Measurements from ENCODE around the gene CCDC157.

DNA sequence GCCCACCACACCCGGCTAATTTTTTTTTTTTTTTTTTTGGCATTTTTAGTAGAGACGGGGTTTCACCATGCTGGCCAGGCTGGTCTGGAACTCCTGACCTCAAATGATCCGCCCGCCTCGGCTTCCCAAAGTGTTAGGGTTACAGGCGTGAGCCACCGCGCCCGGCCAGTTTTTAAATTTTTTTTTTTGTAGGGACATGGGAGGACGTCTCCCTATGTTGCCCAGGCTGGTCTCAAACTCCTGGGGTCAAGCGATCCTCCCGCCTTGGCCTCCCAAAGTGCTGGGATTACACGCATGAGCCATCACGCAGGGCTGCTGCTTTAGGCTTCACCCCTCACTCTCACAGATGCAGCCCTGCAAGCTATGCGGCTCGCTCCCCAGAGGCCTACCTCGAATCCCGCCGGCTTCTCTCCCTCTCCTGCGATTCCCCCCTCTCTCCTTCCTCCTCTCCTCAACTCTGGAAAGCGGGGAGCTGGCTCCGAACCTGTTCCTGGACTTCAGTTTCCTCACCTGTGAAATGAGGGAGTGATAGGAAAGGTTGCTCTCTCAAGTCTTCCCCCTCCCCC lies 926 bp downstream of the CCDC157 start:
- TF ChIP-seq ZNF146 (tag by site-specific recombination; IDR thresholded peaks at IDR 0.05) (no peak), ZNF274 (IDR thresholded peaks at IDR 0.05; ENCODE audit: low read length) (no peak), ZNF274 (tag by site-specific recombination; IDR thresholded peaks at IDR 0.05; ENCODE audit: borderline replicate concordance) (no peak), ZNF416 (tag by site-specific recombination; IDR thresholded peaks at IDR 0.05) (no peak)
- TF ChIP-seq, protein P1, sequence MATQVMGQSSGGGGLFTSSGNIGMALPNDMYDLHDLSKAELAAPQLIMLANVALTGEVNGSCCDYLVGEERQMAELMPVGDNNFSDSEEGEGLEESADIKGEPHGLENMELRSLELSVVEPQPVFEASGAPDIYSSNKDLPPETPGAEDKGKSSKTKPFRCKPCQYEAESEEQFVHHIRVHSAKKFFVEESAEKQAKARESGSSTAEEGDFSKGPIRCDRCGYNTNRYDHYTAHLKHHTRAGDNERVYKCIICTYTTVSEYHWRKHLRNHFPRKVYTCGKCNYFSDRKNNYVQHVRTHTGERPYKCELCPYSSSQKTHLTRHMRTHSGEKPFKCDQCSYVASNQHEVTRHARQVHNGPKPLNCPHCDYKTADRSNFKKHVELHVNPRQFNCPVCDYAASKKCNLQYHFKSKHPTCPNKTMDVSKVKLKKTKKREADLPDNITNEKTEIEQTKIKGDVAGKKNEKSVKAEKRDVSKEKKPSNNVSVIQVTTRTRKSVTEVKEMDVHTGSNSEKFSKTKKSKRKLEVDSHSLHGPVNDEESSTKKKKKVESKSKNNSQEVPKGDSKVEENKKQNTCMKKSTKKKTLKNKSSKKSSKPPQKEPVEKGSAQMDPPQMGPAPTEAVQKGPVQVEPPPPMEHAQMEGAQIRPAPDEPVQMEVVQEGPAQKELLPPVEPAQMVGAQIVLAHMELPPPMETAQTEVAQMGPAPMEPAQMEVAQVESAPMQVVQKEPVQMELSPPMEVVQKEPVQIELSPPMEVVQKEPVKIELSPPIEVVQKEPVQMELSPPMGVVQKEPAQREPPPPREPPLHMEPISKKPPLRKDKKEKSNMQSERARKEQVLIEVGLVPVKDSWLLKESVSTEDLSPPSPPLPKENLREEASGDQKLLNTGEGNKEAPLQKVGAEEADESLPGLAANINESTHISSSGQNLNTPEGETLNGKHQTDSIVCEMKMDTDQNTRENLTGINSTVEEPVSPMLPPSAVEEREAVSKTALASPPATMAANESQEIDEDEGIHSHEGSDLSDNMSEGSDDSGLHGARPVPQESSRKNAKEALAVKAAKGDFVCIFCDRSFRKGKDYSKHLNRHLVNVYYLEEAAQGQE (tag by site-specific recombination; IDR thresholded peaks at IDR 0.05): no peak
- TF ChIP-seq, protein P2, sequence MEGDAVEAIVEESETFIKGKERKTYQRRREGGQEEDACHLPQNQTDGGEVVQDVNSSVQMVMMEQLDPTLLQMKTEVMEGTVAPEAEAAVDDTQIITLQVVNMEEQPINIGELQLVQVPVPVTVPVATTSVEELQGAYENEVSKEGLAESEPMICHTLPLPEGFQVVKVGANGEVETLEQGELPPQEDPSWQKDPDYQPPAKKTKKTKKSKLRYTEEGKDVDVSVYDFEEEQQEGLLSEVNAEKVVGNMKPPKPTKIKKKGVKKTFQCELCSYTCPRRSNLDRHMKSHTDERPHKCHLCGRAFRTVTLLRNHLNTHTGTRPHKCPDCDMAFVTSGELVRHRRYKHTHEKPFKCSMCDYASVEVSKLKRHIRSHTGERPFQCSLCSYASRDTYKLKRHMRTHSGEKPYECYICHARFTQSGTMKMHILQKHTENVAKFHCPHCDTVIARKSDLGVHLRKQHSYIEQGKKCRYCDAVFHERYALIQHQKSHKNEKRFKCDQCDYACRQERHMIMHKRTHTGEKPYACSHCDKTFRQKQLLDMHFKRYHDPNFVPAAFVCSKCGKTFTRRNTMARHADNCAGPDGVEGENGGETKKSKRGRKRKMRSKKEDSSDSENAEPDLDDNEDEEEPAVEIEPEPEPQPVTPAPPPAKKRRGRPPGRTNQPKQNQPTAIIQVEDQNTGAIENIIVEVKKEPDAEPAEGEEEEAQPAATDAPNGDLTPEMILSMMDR (tag by site-specific recombination; IDR thresholded peaks at IDR 0.05): no peak
- TF ChIP-seq, protein P3, sequence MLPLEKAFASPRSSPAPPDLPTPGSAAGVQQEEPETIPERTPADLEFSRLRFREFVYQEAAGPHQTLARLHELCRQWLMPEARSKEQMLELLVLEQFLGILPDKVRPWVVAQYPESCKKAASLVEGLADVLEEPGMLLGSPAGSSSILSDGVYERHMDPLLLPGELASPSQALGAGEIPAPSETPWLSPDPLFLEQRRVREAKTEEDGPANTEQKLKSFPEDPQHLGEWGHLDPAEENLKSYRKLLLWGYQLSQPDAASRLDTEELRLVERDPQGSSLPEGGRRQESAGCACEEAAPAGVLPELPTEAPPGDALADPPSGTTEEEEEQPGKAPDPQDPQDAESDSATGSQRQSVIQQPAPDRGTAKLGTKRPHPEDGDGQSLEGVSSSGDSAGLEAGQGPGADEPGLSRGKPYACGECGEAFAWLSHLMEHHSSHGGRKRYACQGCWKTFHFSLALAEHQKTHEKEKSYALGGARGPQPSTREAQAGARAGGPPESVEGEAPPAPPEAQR (tag by site-specific recombination; IDR thresholded peaks at IDR 0.05): no peak
